ENCODE results near the gene MAP2. TPM values are rescaled to one million over a fixed set of nuclear protein-coding genes. Genes with fewer than 3 reads are reported as not detected.

Gene MAP2
- total RNA-seq, 3 donors from 2014 or later: 8.2 to 18.6 (median 11.5) TPM

GRCh38 chr2:209391776-209392401, 32.0 kb upstream of the MAP2 start:
- H3K27ac ChIP-seq: no peak overlapping the region
- no peaks in the 10 kb centered on the region for H3K9me3 ChIP-seq
- TF ChIP-seq CTCF (IDR thresholded peaks at IDR 0.05) (no peak), POLR2A (IDR thresholded peaks at IDR 0.05) (no peak), POLR2AphosphoS5 (IDR thresholded peaks at IDR 0.05) (no peak)
- no peak overlapping the region for H3K4me3 ChIP-seq
- no peaks in the 10 kb centered on the region for H3K27me3 ChIP-seq
- DNase-seq (ENCODE audit: low spot score in 2 of 2): no peak
- H3K36me3 ChIP-seq: no peaks in the 10 kb centered on the region
- no peaks in the 10 kb centered on the region for H3K4me1 ChIP-seq
- intact Hi-C loops (cut with DNase I; ENCODE audit: low total_unique reads): no loop called here

GRCh38 chr2:209395229-209395628, 28.6 kb upstream of the MAP2 start:
- TF ChIP-seq POLR2A (IDR thresholded peaks at IDR 0.05) (no peak), POLR2AphosphoS5 (IDR thresholded peaks at IDR 0.05) (no peak), CTCF (IDR thresholded peaks at IDR 0.05) (no peak)
- no peak overlapping the region for H3K4me3 ChIP-seq
- no peaks in the 10 kb centered on the region for H3K27me3 ChIP-seq
- no peak for DNase-seq (ENCODE audit: low spot score in 2 of 2)
- intact Hi-C loops (cut with DNase I; ENCODE audit: low total_unique reads): no loop called here
- no peak overlapping the region for H3K27ac ChIP-seq
- no peaks in the 10 kb centered on the region for H3K36me3 ChIP-seq
- no peaks in the 10 kb centered on the region for H3K4me1 ChIP-seq
- H3K9me3 ChIP-seq: no peaks in the 10 kb centered on the region

GRCh38 chr2:209395652-209396051, 28.2 kb upstream of the MAP2 start:
- Histone ChIP-seq H3K4me3 (no peak overlapping the region), H3K36me3 (no peaks in the 10 kb centered on the region), H3K27me3 (no peaks in the 10 kb centered on the region), H3K27ac (no peak overlapping the region), H3K4me1 (no peaks in the 10 kb centered on the region), H3K9me3 (no peaks in the 10 kb centered on the region)
- DNase-seq (ENCODE audit: low spot score in 2 of 2): no peak
- no peak for TF ChIP-seq POLR2A (IDR thresholded peaks at IDR 0.05)
- no peak for TF ChIP-seq CTCF (IDR thresholded peaks at IDR 0.05)
- no peak for TF ChIP-seq POLR2AphosphoS5 (IDR thresholded peaks at IDR 0.05)
- intact Hi-C loops (cut with DNase I; ENCODE audit: low total_unique reads): no loop called here

GRCh38 chr2:209398463-209398862, 25.4 kb upstream of the MAP2 start:
- Histone ChIP-seq H3K4me1 (no peaks in the 10 kb centered on the region), H3K4me3 (no peak overlapping the region), H3K27me3 (no peaks in the 10 kb centered on the region), H3K27ac (no peak overlapping the region), H3K36me3 (no peaks in the 10 kb centered on the region), H3K9me3 (no peaks in the 10 kb centered on the region)
- DNase-seq (ENCODE audit: low spot score in 2 of 2): no peak
- no peak for TF ChIP-seq POLR2A (IDR thresholded peaks at IDR 0.05)
- TF ChIP-seq CTCF (IDR thresholded peaks at IDR 0.05): no peak
- TF ChIP-seq POLR2AphosphoS5 (IDR thresholded peaks at IDR 0.05): no peak
- intact Hi-C loops (cut with DNase I; ENCODE audit: low total_unique reads): no loop called here

- Histone ChIP-seq H3K27me3 (no peaks in the 10 kb centered on the region), H3K4me1 (no peaks in the 10 kb centered on the region), H3K27ac (no peak overlapping the region), H3K4me3 (no peak overlapping the region), H3K9me3 (no peaks in the 10 kb centered on the region), H3K36me3 (no peaks in the 10 kb centered on the region)
- DNase-seq (ENCODE audit: low spot score in 2 of 2): no peak
- TF ChIP-seq CTCF (IDR thresholded peaks at IDR 0.05) (no peak), POLR2AphosphoS5 (IDR thresholded peaks at IDR 0.05) (no peak), POLR2A (IDR thresholded peaks at IDR 0.05) (no peak)
- intact Hi-C loops (cut with DNase I; ENCODE audit: low total_unique reads): no loop called here
Observed at GRCh38 chr2:209401788-209402187, 22.1 kb upstream of the MAP2 start.
